DND-41 (cell line): ENCODE results near the gene ARNT2.

Experiments used
- ATAC-seq: fragments of 200-7000 bp; cut with Tn5 transposase; 3 replicates; pipeline ENCODE4 v1.9.1; 2021; ENCODE audit warnings: low read depth; ENCODE audit not compliant: insufficient read depth
- DNase-seq: peaks from one replicate; pipeline ENCODE4 v3.0.0-alpha.2; 2020
- H2AFZ ChIP-seq: 2 replicates; pipeline ENCODE4 v1.6.0; 2012; ENCODE audit warnings: low read depth, low read length
- H3K27ac ChIP-seq: 2 replicates; pipeline ENCODE4 v1.5.1; 2012; ENCODE audit warnings: low read length, inconsistent platforms
- H3K27me3 ChIP-seq: fragments of 200-600 bp; sonication (generic); 2 replicates; pipeline ENCODE4 v1.6.0; 2012; ENCODE audit warnings: low read length, mild to moderate bottlenecking, inconsistent platforms; ENCODE audit not compliant: insufficient read depth, poor library complexity
- H3K36me3 ChIP-seq: 2 replicates; pipeline ENCODE4 v1.5.1; 2012; ENCODE audit warnings: low read length, inconsistent platforms; ENCODE audit not compliant: insufficient read depth
- H3K4me1 ChIP-seq: 2 replicates; pipeline ENCODE4 v1.5.1; 2012; ENCODE audit warnings: mild to moderate bottlenecking, low read length; ENCODE audit not compliant: insufficient read depth
- H3K4me2 ChIP-seq: 2 replicates; pipeline ENCODE4 v1.6.0; 2012; ENCODE audit warnings: mild to moderate bottlenecking, moderate library complexity, low read length, inconsistent platforms; ENCODE audit not compliant: insufficient read depth
- H3K4me3 ChIP-seq, 2 experiments: fragments of 200-600 bp in 1 of 2; shearing (Covaris generic) in 1 of 2; 2 replicates each; pipeline ENCODE4 v1.5.1; 2012 to 2016; ENCODE audit warnings: inconsistent platforms in 2 of 2, low read length in 2 of 2, mild to moderate bottlenecking in 2 of 2, low read depth in 1 of 2, moderate library complexity in 1 of 2
- H3K79me2 ChIP-seq: 2 replicates; pipeline ENCODE4 v1.6.0; 2012; ENCODE audit warnings: low read length, inconsistent platforms; ENCODE audit not compliant: insufficient read depth
- H3K9ac ChIP-seq: 2 replicates; pipeline ENCODE4 v1.6.0; 2012; ENCODE audit warnings: low read depth, mild to moderate bottlenecking, inconsistent platforms, low read length, moderate library complexity
- H3K9me3 ChIP-seq: 2 replicates; pipeline ENCODE4 v1.5.1; 2012; ENCODE audit warnings: low read length, moderate library complexity, mild to moderate bottlenecking, inconsistent platforms; ENCODE audit not compliant: insufficient read depth, severe bottlenecking
- H4K20me1 ChIP-seq: 2 replicates; pipeline ENCODE4 v1.6.0; 2012; ENCODE audit warnings: low read length; ENCODE audit not compliant: insufficient read depth
- CTCF ChIP-seq: IDR thresholded peaks from 2 replicates; pipeline ENCODE4 v1.5.1; 2012; ENCODE audit warnings: borderline replicate concordance, low read length, moderate library complexity, mild to moderate bottlenecking; ENCODE audit not compliant: poor library complexity, severe bottlenecking; ENCODE audit errors: extremely low read depth
- EZH2 ChIP-seq: IDR thresholded peaks from 3 replicates; pipeline ENCODE4 v1.6.1; 2012; ENCODE audit warnings: borderline replicate concordance, low read depth, mild to moderate bottlenecking, moderate library complexity, low read length, inconsistent platforms; ENCODE audit not compliant: severe bottlenecking

Gene ARNT2

GRCh38 chr15:80442728-80443403, 38.7 kb downstream of the ARNT2 start:
- Histone ChIP-seq H3K4me2 (no peak overlapping the region), H3K9me3 (no peaks in the 10 kb centered on the region), H3K4me1 (no peaks in the 10 kb centered on the region), H2AFZ (no peak overlapping the region), H3K79me2 (no peaks in the 10 kb centered on the region), H3K27me3 (peaks cover 3% of the 10 kb centered on the region), H3K36me3 (no peaks in the 10 kb centered on the region), H3K4me3 (no peak overlapping the region), H3K27ac (no peak overlapping the region), H3K9ac (no peak overlapping the region), H4K20me1 (no peaks in the 10 kb centered on the region)
- DNase-seq: no peak
- TF ChIP-seq CTCF (no peak), EZH2 (no peak)
- ATAC-seq: no peak

GRCh38 chr15:80444680-80445251, 40.6 kb downstream of the ARNT2 start:
- Histone ChIP-seq H3K9ac (no peak overlapping the region), H3K27ac (no peak overlapping the region), H3K27me3 (peaks cover 2% of the 10 kb centered on the region), H3K79me2 (no peaks in the 10 kb centered on the region), H3K36me3 (no peaks in the 10 kb centered on the region), H4K20me1 (no peaks in the 10 kb centered on the region), H2AFZ (no peak overlapping the region), H3K4me2 (no peak overlapping the region), H3K9me3 (no peaks in the 10 kb centered on the region), H3K4me3 (no peak overlapping the region), H3K4me1 (no peaks in the 10 kb centered on the region)
- no peak for TF ChIP-seq EZH2
- no peak for TF ChIP-seq CTCF
- no peak for ATAC-seq
- DNase-seq: no peak

- H3K4me2 ChIP-seq: no peak overlapping the region
- H2AFZ ChIP-seq: no peak overlapping the region
- H3K79me2 ChIP-seq: no peaks in the 10 kb centered on the region
- H3K27me3 ChIP-seq: no peaks in the 10 kb centered on the region
- no peak overlapping the region for H3K4me3 ChIP-seq
- no peak for DNase-seq
- H3K9ac ChIP-seq: no peak overlapping the region
- H3K9me3 ChIP-seq: no peaks in the 10 kb centered on the region
- H3K36me3 ChIP-seq: no peaks in the 10 kb centered on the region
- no peak for TF ChIP-seq CTCF
- TF ChIP-seq EZH2: no peak
- H3K27ac ChIP-seq: no peak overlapping the region
- H4K20me1 ChIP-seq: no peaks in the 10 kb centered on the region
- H3K4me1 ChIP-seq: no peaks in the 10 kb centered on the region
- ATAC-seq: no peak
These were observed 41.3 kb downstream of the ARNT2 start for GRCh38 chr15:80445300-80446041.
